Activated CD4-positive, alpha-beta T cell treated with anti-CD3 and anti-CD28 coated beads, Interleukin-2, amount 50 U/mL, for 24 hours (primary cell): ENCODE results near the gene POU5F1.

Experiments used
- DNase-seq, 2 donors: peaks; one replicate each; pipeline ENCODE4 v3.0.0-alpha.2; 2020; ENCODE audit warnings: low read depth in 1 of 2, low spot score in 1 of 2

POU5F1 gene

GRCh38 chr6:31116661-31117385 lies 53.7 kb downstream of the POU5F1 start:
- DNase-seq = no peak

GRCh38 chr6:31115941-31116560 lies 54.4 kb downstream of the POU5F1 start:
- DNase-seq = no peak

DNA sequence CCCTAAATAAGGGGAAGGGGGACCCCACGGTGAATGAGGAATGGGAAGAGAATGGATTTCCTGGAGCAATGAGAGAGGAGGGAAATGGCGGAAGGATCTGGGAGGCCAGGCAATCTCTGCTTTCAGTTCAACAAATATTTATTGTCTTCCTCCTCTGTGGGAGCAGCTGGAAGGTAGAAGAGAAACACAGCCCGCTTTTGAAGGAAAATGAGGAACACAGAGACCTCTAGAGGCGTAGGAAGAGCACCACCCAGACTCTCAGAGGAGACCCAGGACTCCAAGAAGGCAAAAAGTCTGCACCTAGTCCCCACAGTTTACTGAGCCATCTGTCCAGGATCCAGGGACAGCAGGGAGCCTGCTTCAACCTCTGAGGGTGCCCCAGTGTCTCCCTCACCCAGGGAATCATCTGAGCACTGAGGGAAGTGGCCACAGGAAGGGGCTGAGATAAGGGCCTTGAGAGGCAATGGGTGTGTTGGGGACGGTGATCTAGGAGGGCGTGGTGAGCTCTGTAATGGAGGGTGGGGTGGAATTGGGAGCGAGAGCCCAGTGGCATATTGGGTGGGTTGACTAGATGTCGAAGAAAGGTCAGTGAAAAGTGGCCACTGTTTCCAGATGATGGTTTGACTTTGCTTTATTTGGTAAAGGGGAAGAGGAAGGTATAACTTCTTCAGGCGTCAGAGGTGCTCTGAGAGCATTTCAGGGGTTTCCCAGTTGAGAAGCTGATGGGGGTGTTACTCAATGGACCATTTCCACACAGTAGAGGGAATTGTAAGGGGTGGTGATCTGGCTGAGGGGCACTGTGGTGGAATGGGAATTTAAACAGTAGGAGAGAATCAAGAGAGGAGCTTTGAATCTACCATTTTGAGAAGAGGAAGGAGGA lies 55.3 kb downstream of the POU5F1 start:
- DNase-seq = no peak

GRCh38 chr6:31114541-31114878 lies 56.0 kb downstream of the POU5F1 start, which contains the start of gene PSORS1C1:
Gene PSORS1C1 (plus strand): TSS chr6:31114800. CDS start chr6:31129633, 14,833 bp downstream.
- no peak for DNase-seq
